Peyer's patch (tissue), 4 donors: Measurements from ENCODE around the gene ANAPC13. TPM values are rescaled to one million over a fixed set of nuclear protein-coding genes. Genes with fewer than 3 reads are reported as not detected.

ENCODE experiments used
- DNase-seq, 3 donors: peaks; one replicate each; pipeline ENCODE4 v3.0.0-alpha.2; 2017 to 2019
- H3K27ac ChIP-seq, 4 donors: fragments of 200-600 bp; sonication (generic); one replicate each; pipeline ENCODE4 v1.5.1; 2016 to 2019
- H3K27me3 ChIP-seq, 2 donors: fragments of 200-600 bp; sonication (generic); one replicate each; pipeline ENCODE4 v1.5.1; 2019
- H3K36me3 ChIP-seq, 3 donors: fragments of 200-600 bp; sonication (generic); one replicate each; pipeline ENCODE4 v1.5.1; 2016 to 2019
- H3K4me1 ChIP-seq, 4 donors: fragments of 200-600 bp; sonication (generic); one replicate each; pipeline ENCODE4 v1.5.1; 2016 to 2019
- H3K4me3 ChIP-seq, 4 donors: fragments of 200-600 bp; sonication (generic); 1 replicate in 3 of 4; 2 replicates in 1 of 4; pipeline ENCODE4 v1.5.1; 2016 to 2019; ENCODE audit warnings: mild to moderate bottlenecking in 1 of 4
- H3K9me3 ChIP-seq, 4 donors: fragments of 200-600 bp; sonication (generic); one replicate each; pipeline ENCODE4 v1.5.1; 2016 to 2019; ENCODE audit warnings: mild to moderate bottlenecking in 1 of 4
- POLR2A ChIP-seq, 2 donors: fragments of 450-650 bp; IDR thresholded peaks; one replicate each; pipeline ENCODE4 v1.5.1; 2017; ENCODE audit warnings: antibody characterized with exemption in 2 of 2, mild to moderate bottlenecking in 2 of 2, moderate library complexity in 2 of 2
- total RNA-seq, 4 donors: library from RNA; depleted of rRNA; stranded (reverse); fragments of >200 nt; gene quantifications; one replicate each; pipeline ENCODE4 v1.1.0, GENCODE V29; 2016
- TF ChIP-seq, protein P1 (sequence below), 6 experiments: fragments of 450-650 bp in 4 of 6; fragments of 200-600 bp in 2 of 6; sonication (generic) in 1 of 6; IDR thresholded peaks; one replicate each; pipeline ENCODE4 v1.5.1; 2017 to 2019; ENCODE audit warnings: antibody characterized with exemption in 6 of 6, mild to moderate bottlenecking in 3 of 6, moderate library complexity in 1 of 6

ANAPC13 gene
- total RNA-seq, 4 donors from 2014 or later, result 24.5 to 50.3 (median 39.9) TPM

GRCh38 chr3:134505485-134505884 lies 19.7 kb upstream of the ANAPC13 start:
- Histone ChIP-seq H3K9me3 (no peaks in the 10 kb centered on the region), H3K27me3 (no peaks in the 10 kb centered on the region), H3K36me3 (peaks cover 0 to 10% (median 0%) of the 10 kb centered on the region in 3 donors), H3K4me3 (no peak overlapping the region), H3K27ac (no peak overlapping the region), H3K4me1 (no peaks in the 10 kb centered on the region)
- DNase-seq, result no peak
- TF ChIP-seq, protein P1, sequence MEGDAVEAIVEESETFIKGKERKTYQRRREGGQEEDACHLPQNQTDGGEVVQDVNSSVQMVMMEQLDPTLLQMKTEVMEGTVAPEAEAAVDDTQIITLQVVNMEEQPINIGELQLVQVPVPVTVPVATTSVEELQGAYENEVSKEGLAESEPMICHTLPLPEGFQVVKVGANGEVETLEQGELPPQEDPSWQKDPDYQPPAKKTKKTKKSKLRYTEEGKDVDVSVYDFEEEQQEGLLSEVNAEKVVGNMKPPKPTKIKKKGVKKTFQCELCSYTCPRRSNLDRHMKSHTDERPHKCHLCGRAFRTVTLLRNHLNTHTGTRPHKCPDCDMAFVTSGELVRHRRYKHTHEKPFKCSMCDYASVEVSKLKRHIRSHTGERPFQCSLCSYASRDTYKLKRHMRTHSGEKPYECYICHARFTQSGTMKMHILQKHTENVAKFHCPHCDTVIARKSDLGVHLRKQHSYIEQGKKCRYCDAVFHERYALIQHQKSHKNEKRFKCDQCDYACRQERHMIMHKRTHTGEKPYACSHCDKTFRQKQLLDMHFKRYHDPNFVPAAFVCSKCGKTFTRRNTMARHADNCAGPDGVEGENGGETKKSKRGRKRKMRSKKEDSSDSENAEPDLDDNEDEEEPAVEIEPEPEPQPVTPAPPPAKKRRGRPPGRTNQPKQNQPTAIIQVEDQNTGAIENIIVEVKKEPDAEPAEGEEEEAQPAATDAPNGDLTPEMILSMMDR (IDR thresholded peaks at IDR 0.05), result no peak
- TF ChIP-seq POLR2A (IDR thresholded peaks at IDR 0.05), result no peak

- H3K4me1 ChIP-seq, result no peaks in the 10 kb centered on the region
- TF ChIP-seq, protein P1 (IDR thresholded peaks at IDR 0.05), result no peak
- no peaks in the 10 kb centered on the region for H3K27me3 ChIP-seq
- H3K9me3 ChIP-seq, result no peaks in the 10 kb centered on the region
- H3K4me3 ChIP-seq, result no peak overlapping the region
- no peak for DNase-seq
- no peak overlapping the region for H3K27ac ChIP-seq
- H3K36me3 ChIP-seq, result peaks cover 0 to 10% (median 0%) of the 10 kb centered on the region in 3 donors
Measured at GRCh38 chr3:134504132-134504531, 18.3 kb upstream of the ANAPC13 start.

DNA sequence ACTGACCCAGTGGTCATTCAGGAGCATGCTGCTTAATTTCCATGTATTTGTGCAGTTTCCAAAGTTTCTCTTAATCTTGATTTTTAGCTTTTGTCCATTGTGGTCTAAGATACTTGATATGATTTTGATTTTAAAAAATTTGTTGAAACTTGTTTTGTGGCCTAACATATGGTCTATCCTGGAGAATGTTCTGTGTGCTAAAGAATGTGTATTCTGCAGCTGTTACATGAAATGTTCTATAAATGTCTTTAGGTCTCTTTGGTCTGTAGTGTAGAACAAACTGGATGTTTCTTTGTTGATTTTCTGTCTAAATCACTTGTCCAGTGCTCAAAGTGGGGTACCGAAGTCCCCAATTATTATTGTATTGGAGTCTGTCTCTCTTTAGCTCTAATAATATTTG lies 17.5 kb upstream of the ANAPC13 start:
- Histone ChIP-seq H3K27ac (no peak overlapping the region), H3K9me3 (no peaks in the 10 kb centered on the region)
- DNase-seq, result no peak

GRCh38 chr3:134496471-134497071 lies 10.8 kb upstream of the ANAPC13 start:
- Histone ChIP-seq H3K4me1 (no peaks in the 10 kb centered on the region), H3K9me3 (no peaks in the 10 kb centered on the region), H3K36me3 (peaks cover 0 to 12% (median 0%) of the 10 kb centered on the region in 3 donors), H3K27ac (no peak overlapping the region), H3K4me3 (no peak overlapping the region), H3K27me3 (no peaks in the 10 kb centered on the region)
- DNase-seq, result no peak
- TF ChIP-seq POLR2A (IDR thresholded peaks at IDR 0.05), result no peak
- TF ChIP-seq, protein P1 (IDR thresholded peaks at IDR 0.05), result no peak

More for the DNA sequence above, 17.5 kb upstream of the ANAPC13 start:
- no peak overlapping the region for H3K4me3 ChIP-seq
- H3K4me1 ChIP-seq, result no peaks in the 10 kb centered on the region
- H3K27me3 ChIP-seq, result no peaks in the 10 kb centered on the region
- no peak for TF ChIP-seq POLR2A (IDR thresholded peaks at IDR 0.05)
- TF ChIP-seq, protein P1 (IDR thresholded peaks at IDR 0.05), result no peak
- peaks cover 0 to 10% (median 0%) of the 10 kb centered on the region in 3 donors for H3K36me3 ChIP-seq

- Histone ChIP-seq H3K4me3 (no peak overlapping the region), H3K27me3 (no peaks in the 10 kb centered on the region), H3K27ac (no peak overlapping the region), H3K4me1 (no peaks in the 10 kb centered on the region), H3K9me3 (no peaks in the 10 kb centered on the region), H3K36me3 (peaks cover 0 to 12% (median 0%) of the 10 kb centered on the region in 3 donors)
- TF ChIP-seq, protein P1 (IDR thresholded peaks at IDR 0.05), result no peak
- no peak for TF ChIP-seq POLR2A (IDR thresholded peaks at IDR 0.05)
- DNase-seq, result no peak
Measured at GRCh38 chr3:134495980-134496379, 10.2 kb upstream of the ANAPC13 start.
